Cardiac muscle cell (in vitro differentiated cells and primary cell): ENCODE measurements around the gene OR6S1. TPM values are rescaled to one million over a fixed set of nuclear protein-coding genes. Genes with fewer than 3 reads are reported as not detected.

ENCODE experiments used
- DNase-seq, 2 donors: peaks; one replicate each; pipeline versions ENCODE4 v3.0.0 to v3.0.0-alpha.2; 2010 to 2017; ENCODE audit warnings: low read depth in 1 of 2, low spot score in 1 of 2
- H3K27ac ChIP-seq: fragments of 200-600 bp; sonication (generic); 2 replicates; pipeline ENCODE4 v1.5.1; 2016
- H3K27me3 ChIP-seq: fragments of 200-600 bp; sonication (generic); 2 replicates; pipeline ENCODE4 v1.6.0; 2016; ENCODE audit warnings: control low read depth
- H3K36me3 ChIP-seq: fragments of 200-600 bp; sonication (generic); 2 replicates; pipeline ENCODE4 v1.5.1; 2016; ENCODE audit warnings: control low read depth
- H3K4me1 ChIP-seq: fragments of 200-600 bp; sonication (generic); 2 replicates; pipeline ENCODE4 v1.8.1; 2017; ENCODE audit warnings: low read depth, mild to moderate bottlenecking, mixed run types
- H3K4me3 ChIP-seq: fragments of 200-600 bp; sonication (generic); 2 replicates; pipeline ENCODE4 v1.5.1; 2016; ENCODE audit warnings: mild to moderate bottlenecking
- H3K9me3 ChIP-seq: fragments of 200-600 bp; sonication (generic); 2 replicates; pipeline ENCODE4 v1.5.1; 2017; ENCODE audit warnings: low read depth, mild to moderate bottlenecking, control low read depth
- polyA plus RNA-seq: library from polyadenylated mRNA; unstranded; fragments of >200 nt; fragmentation: Nextera tagmentation; extraction: Ambion mirVana; gene quantifications from 2 replicates; pipeline ENCODE4 v1.2.1, GENCODE V29; 2016
- total RNA-seq: library from RNA; depleted of rRNA; stranded (reverse); fragments of >200 nt; gene quantifications from 2 replicates; pipeline ENCODE4 v1.2.3, GENCODE V29; 2016
- TF ChIP-seq, protein P1 (sequence below): IDR thresholded peaks from 2 replicates; pipeline ENCODE4 v1.5.1; 2012; ENCODE audit warnings: low read depth, mild to moderate bottlenecking, low read length

OR6S1 gene
- total and polyA plus RNA-seq, 2 experiments from 2014 or later: not detected

DNA sequence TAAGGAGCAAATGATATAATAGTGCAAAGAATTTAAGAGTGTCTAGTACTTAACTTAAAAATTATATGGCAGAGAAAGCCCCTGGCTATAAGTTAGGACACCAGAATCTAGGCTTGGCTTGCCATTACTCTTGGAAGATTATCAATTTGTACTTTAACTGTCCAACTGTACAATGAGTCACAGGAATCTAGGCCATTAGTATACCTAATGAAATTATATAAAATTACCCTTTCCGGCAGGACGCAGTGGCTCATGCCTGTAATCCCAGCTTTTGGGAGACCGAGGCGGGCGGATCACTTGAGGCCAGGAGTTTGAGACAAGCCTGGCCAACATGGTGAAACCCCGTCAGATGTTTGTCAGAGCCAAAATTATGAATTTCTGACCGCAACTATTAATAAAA lies 691 bp upstream of the OR6S1 start:
- Histone ChIP-seq H3K4me3 (no peak overlapping the region), H3K27ac (no peak overlapping the region), H3K36me3 (no peaks in the 10 kb centered on the region), H3K4me1 (no peaks in the 10 kb centered on the region), H3K27me3 (peaks cover 3% of the 10 kb centered on the region), H3K9me3 (no peaks in the 10 kb centered on the region)
- DNase-seq: no peak
- TF ChIP-seq, protein P1, sequence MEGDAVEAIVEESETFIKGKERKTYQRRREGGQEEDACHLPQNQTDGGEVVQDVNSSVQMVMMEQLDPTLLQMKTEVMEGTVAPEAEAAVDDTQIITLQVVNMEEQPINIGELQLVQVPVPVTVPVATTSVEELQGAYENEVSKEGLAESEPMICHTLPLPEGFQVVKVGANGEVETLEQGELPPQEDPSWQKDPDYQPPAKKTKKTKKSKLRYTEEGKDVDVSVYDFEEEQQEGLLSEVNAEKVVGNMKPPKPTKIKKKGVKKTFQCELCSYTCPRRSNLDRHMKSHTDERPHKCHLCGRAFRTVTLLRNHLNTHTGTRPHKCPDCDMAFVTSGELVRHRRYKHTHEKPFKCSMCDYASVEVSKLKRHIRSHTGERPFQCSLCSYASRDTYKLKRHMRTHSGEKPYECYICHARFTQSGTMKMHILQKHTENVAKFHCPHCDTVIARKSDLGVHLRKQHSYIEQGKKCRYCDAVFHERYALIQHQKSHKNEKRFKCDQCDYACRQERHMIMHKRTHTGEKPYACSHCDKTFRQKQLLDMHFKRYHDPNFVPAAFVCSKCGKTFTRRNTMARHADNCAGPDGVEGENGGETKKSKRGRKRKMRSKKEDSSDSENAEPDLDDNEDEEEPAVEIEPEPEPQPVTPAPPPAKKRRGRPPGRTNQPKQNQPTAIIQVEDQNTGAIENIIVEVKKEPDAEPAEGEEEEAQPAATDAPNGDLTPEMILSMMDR: no peak

DNA sequence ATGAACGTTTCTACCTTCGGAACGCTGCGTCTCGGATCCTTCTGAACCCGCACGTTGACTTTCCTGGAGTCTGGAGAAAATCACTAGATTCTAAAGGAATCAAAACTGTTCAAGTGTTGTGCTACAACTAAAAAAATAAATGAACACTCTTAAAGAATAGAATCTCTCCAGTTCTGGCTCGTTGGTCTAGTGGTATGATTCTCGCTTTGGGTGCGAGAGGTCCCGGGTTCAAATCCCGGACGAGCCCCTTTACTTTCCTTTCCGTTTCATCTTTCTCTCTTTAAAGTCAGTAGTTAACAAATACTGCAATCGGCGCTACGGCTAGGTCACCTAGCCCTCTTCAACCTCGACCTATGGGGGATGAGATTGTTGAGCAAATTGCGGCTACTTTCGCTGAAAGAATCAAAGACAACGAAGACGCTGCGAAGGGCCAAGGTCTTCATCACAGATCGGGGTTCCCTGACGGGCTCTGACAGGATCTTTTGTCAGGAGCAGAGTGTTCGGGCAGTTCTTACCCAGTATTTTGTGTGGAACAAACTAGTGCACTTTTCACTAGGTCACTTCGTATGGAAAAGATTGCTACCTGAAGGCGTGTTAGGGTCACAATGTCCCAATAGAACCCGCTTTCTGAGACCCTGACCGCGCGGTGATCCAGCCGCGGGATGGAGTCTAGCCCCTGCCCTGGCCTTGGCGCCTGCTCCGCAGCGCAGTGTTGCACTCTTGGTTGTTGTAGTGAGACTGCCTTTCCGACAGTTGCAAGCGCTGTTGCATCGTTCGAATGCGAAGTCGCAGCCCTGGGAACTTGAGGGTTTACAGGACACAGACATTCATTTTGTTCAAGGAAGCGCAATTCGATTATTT lies 8.4 kb downstream of the OR6S1 start:
- H3K9me3 ChIP-seq: no peaks in the 10 kb centered on the region
- DNase-seq: peak; percentile 55 to 76
- no peaks in the 10 kb centered on the region for H3K4me1 ChIP-seq
- TF ChIP-seq, protein P1: no peak
- peak overlapping the region; percentile 43 for H3K4me3 ChIP-seq
- H3K36me3 ChIP-seq: no peaks in the 10 kb centered on the region
- H3K27ac ChIP-seq: no peak overlapping the region
- H3K27me3 ChIP-seq: peaks cover 41% of the 10 kb centered on the region

- Histone ChIP-seq H3K27me3 (peaks cover 46% of the 10 kb centered on the region), H3K4me1 (no peaks in the 10 kb centered on the region), H3K9me3 (no peaks in the 10 kb centered on the region), H3K27ac (no peak overlapping the region), H3K36me3 (no peaks in the 10 kb centered on the region), H3K4me3 (peak overlapping the region; percentile 43)
- DNase-seq: no peak
- TF ChIP-seq, protein P1: no peak
These were observed 9.1 kb downstream of the OR6S1 start for GRCh38 chr14:20632448-20632830.

GRCh38 chr14:20631880-20632389 lies 9.6 kb downstream of the OR6S1 start:
- Histone ChIP-seq H3K4me3 (peak overlapping the region; percentile 43), H3K4me1 (no peaks in the 10 kb centered on the region), H3K36me3 (no peaks in the 10 kb centered on the region), H3K9me3 (no peaks in the 10 kb centered on the region), H3K27me3 (peaks cover 46% of the 10 kb centered on the region), H3K27ac (no peak overlapping the region)
- peak; percentile 80 for DNase-seq
- TF ChIP-seq, protein P1: no peak

- peak; percentile 43 to 63 for DNase-seq
- Histone ChIP-seq H3K9me3 (no peaks in the 10 kb centered on the region), H3K4me3 (peak overlapping the region; percentile 43), H3K27ac (no peak overlapping the region), H3K4me1 (no peaks in the 10 kb centered on the region), H3K27me3 (peaks cover 52% of the 10 kb centered on the region), H3K36me3 (no peaks in the 10 kb centered on the region)
- TF ChIP-seq, protein P1: no peak
These were observed 10.2 kb downstream of the OR6S1 start for GRCh38 chr14:20631023-20631879.
